Activated CD4-positive, alpha-beta T cell treated with anti-CD3 and anti-CD28 coated beads, Interleukin-10, Interleukin-2, amounts not matched to agents 100 ng/mL and 50 ng/mL, durations not matched to agents 16 hours and 8 hours (primary cell): ENCODE measurements around the gene SLC36A2.
"Not testable (repeated sequence)": the region's sequence is repeated elsewhere in the genome, so short reads cannot be mapped to it uniquely, and the experiment has no call there.

Source experiments
- DNase-seq: peaks from one replicate; pipeline ENCODE4 v3.0.0-alpha.2; 2020

Gene SLC36A2

GRCh38 chr5:151347369-151347768 is at the start of gene SLC36A2:
TSS of gene SLC36A2 (minus strand) at chr5:151347559. CDS start at chr5:151347460, 99 bp downstream.
- DNase-seq, result no peak

- DNase-seq, result no peak
These were observed 41.6 kb upstream of the SLC36A2 start for GRCh38 chr5:151388960-151389359.

GRCh38 chr5:151384106-151384505 is 36.7 kb upstream of the SLC36A2 start:
- DNase-seq, result no peak

- no peak for DNase-seq
These were observed 35.7 kb upstream of the SLC36A2 start for GRCh38 chr5:151383011-151383410.

GRCh38 chr5:151382576-151382975 is 35.2 kb upstream of the SLC36A2 start:
- no peak for DNase-seq

- no peak for DNase-seq
These were observed 34.5 kb upstream of the SLC36A2 start for GRCh38 chr5:151381899-151382298.

GRCh38 chr5:151378616-151379015 is 31.3 kb upstream of the SLC36A2 start:
- no peak for DNase-seq

GRCh38 chr5:151374539-151374938 is 27.2 kb upstream of the SLC36A2 start:
- no peak for DNase-seq

GRCh38 chr5:151367038-151367437 is 19.7 kb upstream of the SLC36A2 start:
- DNase-seq, result not testable (repeated sequence)

GRCh38 chr5:151363673-151364072 is 16.3 kb upstream of the SLC36A2 start:
- DNase-seq, result no peak

- DNase-seq, result no peak
These were observed 15.6 kb upstream of the SLC36A2 start for GRCh38 chr5:151362970-151363369.

GRCh38 chr5:151359391-151359790 is 12.0 kb upstream of the SLC36A2 start:
- no peak for DNase-seq

- no peak for DNase-seq
These were observed 10.4 kb upstream of the SLC36A2 start for GRCh38 chr5:151357792-151358191.

- no peak for DNase-seq
These were observed 9.7 kb upstream of the SLC36A2 start for GRCh38 chr5:151357097-151357496.

GRCh38 chr5:151351671-151352070 is 4.3 kb upstream of the SLC36A2 start:
- no peak for DNase-seq

- no peak for DNase-seq
These were observed 1.4 kb upstream of the SLC36A2 start for GRCh38 chr5:151348789-151349188.

GRCh38 chr5:151345808-151346478 is 1.4 kb downstream of the SLC36A2 start:
- DNase-seq, result no peak

GRCh38 chr5:151345187-151345807 is 2.1 kb downstream of the SLC36A2 start:
- DNase-seq, result no peak

GRCh38 chr5:151344088-151344487 is 3.3 kb downstream of the SLC36A2 start:
- DNase-seq, result no peak

GRCh38 chr5:151340004-151340403 is 7.4 kb downstream of the SLC36A2 start:
- DNase-seq, result no peak

- no peak for DNase-seq
These were observed 8.6 kb downstream of the SLC36A2 start for GRCh38 chr5:151338734-151339133.

- no peak for DNase-seq
These were observed 14.5 kb downstream of the SLC36A2 start for GRCh38 chr5:151332857-151333256.

- no peak for DNase-seq
These were observed 18.6 kb downstream of the SLC36A2 start for GRCh38 chr5:151328734-151329133.

- no peak for DNase-seq
These were observed 19.8 kb downstream of the SLC36A2 start for GRCh38 chr5:151327585-151327984.

GRCh38 chr5:151326266-151326665 is 21.1 kb downstream of the SLC36A2 start:
- DNase-seq, result no peak
